HG03196 (cell line): ENCODE results near the gene KYAT1.

Experiments used
- ATAC-seq: cut with Tn5 transposase; IDR thresholded peaks from one replicate; pipeline ENCODE4 v1.9.1; 2021; ENCODE audit not compliant: unreplicated experiment

KYAT1 gene

DNA sequence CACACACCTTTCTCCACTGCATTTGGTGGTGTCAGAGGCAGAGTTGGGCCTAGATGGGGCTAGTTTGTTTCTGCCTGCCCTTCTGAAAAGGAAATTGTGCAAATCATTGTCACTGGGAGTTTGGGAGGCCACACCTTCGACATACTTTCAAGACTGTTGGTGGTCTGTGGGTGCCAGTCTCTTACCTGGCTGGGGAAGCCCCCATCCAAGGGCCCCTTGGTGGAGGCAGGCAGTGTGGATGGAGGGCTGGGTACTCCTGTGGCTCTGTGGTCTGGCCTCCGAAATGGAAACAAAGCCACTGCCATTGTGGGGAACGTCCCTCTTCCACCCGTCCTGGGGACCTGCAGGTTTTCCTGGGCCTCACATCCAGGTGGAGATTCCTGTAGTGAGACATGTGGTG lies 28.1 kb upstream of the KYAT1 start:
- ATAC-seq: no peak

DNA sequence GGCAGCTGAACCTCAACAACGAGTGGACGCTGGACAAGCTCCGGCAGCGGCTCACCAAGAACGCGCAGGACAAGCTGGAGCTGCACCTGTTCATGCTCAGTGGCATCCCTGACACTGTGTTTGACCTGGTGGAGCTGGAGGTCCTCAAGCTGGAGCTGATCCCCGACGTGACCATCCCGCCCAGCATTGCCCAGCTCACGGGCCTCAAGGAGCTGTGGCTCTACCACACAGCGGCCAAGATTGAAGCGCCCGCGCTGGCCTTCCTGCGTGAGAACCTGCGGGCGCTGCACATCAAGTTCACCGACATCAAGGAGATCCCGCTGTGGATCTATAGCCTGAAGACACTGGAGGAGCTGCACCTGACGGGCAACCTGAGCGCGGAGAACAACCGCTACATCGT lies 26.6 kb upstream of the KYAT1 start:
- ATAC-seq: no peak

DNA sequence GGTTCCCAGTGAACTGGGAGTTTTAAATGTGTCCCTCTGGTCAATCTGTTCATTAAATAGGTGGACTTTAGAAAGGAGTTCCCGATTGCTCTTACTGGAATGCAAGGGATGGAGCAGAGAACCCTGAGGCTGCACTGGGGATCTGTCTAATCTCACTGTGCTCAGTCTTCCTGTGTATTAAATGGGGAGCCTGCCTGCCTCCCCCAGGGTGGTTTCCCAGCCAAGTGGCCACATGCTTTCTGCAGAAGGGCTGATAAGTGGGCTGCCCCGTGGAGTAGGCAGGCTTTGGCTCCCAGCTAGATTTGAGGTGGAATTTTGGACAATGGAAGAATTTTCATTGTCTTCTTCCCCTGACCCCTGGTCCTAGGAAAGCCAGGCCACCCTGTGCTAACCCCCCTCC lies 25.0 kb upstream of the KYAT1 start:
- no peak for ATAC-seq

DNA sequence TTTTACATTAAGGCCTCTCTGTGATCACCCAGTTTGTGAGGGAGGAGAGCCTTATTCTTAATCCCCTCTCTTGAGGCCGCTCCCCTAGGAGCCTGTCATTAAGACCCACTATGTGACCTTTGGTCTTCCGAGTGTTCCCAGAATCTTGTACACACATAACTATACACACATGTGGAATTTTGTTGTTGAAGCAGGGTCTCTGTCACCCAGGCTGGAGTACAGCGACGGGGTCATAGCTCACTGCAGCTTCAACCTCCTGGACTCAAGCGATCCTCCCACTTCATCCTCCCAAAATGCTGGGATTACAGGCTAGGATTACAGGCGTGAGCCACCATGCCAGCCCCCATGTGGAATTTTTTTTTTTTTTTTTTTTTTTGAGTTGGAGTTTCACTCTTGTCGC lies 24.2 kb upstream of the KYAT1 start:
- no peak for ATAC-seq

DNA sequence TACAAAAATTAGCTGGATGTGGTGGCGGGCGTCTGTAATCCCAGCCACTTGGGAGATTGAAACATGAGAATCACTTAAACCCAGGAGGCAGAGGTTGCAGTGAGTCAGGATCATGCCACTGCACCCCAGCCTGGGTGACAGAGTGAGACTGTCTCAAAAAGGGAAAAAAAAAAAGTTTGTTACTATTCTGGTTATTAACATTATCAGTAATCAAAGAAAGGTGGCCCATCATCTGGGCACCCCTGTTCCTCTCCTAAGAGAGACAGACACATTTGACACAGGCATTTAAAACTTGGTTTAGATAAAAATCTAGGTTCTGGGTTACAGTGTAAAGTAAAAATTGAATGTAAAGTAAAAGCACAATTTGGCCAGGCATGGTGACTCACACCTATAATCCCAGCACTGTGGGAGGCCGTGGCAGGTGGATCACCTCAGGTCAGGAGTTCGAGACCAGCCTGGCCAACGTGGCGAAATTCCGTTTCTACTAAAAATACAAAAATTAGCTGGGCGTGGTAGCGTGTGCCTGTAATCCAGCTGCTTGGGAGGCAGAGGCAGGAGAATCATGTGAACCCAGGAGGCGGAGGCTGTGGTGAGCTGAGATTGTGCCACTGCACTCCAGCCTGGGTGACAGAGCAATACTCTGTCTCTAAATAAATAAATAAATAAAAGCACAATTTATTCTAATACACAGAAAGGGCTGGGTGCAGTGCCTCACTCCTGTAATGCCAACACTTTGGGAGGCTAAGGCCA lies 22.3 kb upstream of the KYAT1 start:
- ATAC-seq: no peak

DNA sequence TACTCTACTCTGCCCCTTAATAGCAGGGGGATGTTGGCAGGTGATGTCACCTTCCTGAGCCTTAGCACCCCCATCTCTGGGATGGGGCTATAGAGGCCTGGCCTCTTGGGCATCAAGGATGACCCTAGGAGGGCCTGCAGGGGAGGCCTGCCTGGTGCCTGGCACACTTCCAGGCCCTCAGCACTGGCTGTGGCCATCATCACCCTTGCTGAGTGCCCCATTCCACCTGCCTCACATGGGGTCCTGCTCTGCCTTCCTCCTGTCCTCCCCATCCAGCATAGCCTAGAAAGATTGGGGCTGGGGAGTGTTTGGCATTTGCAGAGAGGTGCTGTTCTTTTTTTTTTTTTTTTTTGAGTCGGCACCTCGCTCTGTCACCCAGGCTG lies 21.3 kb upstream of the KYAT1 start:
- ATAC-seq: no peak

DNA sequence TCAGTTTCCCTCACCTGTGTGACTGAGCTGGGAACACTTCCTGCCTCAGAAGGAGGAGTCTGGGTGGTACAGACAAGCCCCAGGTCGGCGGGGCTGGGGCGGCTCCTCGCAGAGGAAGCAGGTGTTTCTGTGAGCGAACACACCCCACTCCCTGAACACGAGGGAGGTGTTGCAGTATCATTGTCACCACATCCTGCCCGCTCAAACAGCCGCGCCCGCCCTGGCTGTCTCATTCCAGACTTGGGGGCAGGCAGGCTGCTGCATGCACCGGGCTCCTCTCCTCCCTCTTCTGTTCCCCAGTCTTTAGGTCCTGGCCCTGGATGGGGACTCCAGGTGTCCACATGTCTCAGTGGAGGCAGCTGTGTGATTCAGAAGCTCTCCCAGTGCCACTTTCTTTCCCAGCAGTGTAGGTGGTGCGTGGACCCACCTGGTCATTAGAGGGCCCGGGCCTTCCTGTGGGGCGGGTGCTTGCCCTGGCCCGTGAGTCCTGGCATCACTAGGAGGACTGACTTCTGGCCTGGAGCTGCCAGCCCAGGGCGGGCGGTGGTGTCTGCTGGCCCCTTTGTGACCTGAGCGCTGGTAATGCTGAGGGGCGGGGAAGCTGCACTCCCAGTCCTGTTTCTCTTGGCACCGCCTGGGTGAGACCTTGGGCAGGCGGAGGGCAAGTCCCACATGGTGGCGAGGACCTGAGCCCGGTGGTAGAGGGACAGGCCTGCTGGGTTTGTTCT lies 20.8 kb upstream of the KYAT1 start:
- ATAC-seq: peak; percentile 77

DNA sequence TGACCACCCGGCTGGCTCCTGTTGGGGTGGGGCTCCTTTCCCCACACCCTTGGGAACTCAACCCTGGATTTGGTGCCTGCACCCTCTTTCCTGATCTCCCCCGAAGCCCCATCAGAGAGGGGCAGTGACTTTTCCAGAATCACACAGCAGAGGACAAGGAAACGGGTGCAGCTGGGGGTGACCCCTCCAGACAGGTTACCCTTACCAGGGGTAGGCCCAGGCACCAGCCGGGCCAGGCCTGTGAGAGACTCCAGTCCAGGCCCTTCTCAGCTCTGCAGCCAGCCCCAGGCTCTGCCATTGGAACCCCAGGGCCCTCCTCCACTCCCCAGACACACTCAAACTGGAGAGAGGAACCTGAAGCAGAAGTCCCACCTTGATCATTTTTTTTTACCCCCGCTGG lies 20.1 kb upstream of the KYAT1 start:
- peak; percentile 10 for ATAC-seq

DNA sequence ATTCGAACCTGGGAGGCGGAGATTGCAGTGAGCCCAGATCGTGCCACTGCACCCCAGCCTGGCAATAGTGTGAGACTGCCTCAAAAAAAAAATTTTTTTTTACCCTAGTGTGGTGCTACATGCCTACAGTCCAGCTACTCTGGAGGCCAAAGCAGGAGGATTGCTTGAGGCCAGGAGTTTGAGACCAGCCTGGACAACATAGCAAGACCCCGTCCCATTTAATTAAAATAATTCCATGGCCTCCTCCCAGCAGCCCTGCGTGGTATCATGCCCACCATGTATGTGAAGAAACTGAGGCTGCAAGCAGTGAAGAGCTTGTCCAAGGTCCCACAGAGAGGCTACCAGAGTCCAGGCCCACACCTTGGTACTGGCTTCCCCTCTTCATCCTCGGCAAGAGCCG lies 19.6 kb upstream of the KYAT1 start:
- ATAC-seq: no peak

DNA sequence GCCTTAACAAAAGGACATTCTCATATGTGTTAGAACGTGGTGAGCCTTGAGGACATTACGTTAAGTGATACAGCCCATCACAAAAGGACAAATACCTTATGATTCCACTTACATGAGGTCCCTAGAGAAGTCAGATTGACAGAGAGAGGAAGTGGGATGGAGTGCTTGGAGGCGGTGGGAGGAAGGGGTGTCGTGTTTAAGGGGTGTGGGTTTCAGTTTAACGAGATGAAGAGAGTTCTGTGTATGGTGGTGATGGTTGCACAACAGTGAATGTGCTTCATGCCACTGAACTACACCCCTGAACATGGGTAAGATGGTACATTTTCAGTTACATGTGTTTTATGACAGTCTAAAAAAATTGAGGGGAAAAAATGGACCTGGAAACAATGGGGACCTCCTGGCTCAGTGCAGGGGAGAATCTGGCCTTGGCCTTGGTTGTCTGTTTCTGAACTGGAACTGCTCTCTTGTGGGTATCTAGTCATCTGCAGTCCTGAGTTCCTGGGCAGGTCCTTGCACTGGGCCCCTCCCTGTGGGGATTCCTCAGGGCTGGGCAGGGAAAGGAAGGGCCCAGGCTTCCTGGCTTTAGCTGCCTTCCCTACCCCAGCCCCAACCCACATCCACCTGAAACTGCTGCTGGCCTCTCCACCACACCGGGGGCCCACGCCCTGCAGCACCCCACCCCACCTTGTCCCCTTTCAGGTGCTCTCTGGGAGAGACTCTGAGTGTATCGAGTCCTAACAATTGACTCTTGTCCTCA lies 18.0 kb upstream of the KYAT1 start:
- ATAC-seq: no peak

DNA sequence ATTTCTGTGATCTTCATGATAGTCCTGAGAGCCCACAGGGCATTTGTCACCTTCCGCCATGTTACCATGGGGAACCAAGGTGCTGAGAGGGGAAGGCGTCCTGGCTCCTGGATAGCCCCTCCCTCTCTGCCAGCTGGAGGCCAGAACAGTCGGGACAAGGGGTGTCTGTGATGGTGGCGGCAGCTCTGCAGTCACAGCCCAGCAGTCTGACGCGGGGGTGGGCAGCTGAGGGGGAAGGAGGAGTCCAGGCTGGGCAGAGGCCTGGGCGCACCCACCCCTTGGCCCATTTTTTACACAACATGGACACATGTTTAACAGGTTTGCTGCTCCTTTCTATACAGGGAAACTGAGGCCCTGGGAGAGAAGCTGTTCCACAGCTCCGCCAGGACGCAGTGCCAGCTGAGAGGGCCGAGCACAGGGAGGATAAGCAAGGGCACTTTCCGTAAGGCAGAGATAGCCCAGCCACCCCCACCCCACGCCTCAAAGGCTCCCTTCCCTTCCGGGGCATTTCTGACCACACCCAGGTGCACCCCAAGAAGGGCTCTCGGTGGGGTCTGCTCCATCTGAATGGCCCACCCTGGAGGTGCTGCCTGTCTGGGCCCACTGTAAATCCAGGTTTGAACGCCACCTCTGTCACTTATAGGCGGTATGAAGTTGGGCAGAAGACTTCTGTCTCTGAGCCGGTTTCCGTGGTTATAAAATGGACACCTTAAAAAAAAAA lies 17.3 kb upstream of the KYAT1 start:
- no peak for ATAC-seq

DNA sequence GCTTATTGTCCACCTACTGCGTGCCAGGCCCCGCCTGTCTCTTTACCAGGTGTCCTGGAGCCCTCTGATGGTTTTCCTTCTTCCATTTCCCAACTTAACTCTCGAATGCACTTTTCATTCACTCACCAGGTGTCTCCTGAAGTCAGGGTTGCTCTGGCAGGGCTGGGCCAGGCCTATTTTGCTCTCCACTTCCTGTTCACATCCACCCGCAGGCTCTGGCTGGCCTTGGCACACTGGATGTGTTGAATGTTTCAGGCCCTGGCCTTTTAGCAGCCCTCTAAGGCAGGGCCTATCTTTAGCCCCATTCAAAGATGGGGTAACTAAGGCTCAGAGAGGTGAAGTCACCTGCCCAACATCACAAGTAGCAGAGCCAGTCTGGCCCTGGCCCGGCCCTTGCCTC lies 16.6 kb upstream of the KYAT1 start:
- no peak for ATAC-seq

DNA sequence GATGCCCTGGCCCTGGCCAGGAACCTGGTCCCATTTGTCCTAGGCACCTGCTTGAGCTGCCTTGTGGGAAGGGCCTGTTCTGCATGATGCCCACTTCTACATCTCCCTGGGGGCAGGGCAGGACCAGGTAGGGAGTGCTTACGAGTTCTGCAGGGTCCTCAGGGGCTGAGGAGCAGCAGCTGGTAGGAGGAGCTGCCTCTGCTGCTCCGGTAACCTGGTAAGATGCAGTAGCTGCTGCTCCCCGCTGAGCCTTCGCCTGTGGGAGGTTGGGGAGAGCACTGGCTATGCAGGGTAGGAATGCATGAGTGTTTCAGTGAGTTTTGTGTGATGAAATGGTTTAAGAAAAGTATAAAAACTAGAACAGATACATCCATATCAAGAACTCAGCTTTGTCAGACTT lies 13.8 kb upstream of the KYAT1 start:
- no peak for ATAC-seq

DNA sequence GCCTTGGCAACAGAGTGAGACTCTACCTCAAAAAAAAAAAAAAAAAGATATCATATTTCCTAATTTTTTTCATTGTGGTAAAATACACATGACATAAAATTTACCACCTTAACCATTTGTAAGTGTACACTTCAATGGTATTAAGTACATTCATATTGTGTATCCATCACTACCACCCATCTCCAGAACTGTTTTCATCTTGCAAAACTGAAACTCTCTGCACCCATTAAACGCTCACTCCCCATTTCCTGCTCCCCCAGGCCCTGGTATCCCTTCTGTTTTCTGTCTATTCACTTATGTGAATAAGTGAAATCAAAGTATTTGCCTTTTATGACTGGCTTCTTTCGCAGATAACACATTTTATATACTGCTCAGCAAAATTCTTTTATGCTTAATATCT lies 13.0 kb upstream of the KYAT1 start:
- ATAC-seq: no peak

DNA sequence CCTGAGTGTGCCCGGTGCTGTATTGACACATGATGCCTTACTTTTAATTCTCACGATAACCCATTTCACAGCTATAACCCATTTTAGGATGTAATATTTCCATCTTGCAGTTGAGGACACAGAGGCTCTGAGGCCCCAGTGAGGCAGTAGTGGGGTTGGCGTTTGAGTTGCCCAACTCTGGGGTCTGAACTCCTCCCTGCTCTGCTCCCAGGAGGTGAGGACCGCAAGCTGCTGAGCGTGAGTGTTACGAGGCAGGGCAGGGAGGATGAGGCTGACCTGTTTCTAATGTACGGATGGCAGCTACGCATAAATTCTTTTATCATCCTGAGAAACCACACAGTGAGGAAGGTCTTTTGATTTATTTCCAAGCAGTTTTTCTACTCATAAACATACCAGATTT lies 11.6 kb upstream of the KYAT1 start:
- no peak for ATAC-seq

DNA sequence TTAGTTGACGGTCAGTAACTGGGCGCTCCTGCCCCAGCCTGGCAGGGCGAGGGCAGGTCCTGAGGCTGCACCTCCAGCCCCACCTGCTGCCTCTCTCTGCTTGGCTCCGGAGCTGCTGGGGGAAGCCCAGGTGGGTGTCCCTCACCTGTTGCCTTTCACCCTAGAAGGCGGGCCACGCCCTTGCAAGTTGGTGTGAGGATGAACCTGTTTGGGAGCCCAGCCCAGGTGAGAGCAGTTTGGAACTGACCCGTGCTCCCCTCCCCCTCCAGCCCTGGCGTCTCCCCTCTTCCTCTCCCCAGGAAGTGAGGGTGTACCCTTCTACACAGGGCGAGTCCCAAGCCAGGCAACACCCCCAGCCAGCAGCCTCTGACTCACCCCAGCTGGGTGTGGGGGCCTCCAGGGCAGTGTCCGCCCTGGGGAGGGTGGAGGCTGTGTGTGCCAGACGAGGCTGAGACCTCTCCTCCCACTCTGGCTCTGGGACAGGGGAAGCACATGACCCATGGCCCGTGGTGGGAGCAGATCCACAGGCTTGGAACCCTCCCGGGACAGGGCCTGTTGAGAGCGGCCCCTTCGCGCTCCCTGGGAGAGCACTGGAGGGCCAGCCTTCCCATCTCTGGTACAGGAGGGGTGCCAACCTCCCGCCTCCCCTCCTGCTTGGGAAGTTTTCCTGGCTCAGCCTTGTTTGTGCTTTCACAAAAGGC lies 10.6 kb upstream of the KYAT1 start:
- ATAC-seq: no peak

DNA sequence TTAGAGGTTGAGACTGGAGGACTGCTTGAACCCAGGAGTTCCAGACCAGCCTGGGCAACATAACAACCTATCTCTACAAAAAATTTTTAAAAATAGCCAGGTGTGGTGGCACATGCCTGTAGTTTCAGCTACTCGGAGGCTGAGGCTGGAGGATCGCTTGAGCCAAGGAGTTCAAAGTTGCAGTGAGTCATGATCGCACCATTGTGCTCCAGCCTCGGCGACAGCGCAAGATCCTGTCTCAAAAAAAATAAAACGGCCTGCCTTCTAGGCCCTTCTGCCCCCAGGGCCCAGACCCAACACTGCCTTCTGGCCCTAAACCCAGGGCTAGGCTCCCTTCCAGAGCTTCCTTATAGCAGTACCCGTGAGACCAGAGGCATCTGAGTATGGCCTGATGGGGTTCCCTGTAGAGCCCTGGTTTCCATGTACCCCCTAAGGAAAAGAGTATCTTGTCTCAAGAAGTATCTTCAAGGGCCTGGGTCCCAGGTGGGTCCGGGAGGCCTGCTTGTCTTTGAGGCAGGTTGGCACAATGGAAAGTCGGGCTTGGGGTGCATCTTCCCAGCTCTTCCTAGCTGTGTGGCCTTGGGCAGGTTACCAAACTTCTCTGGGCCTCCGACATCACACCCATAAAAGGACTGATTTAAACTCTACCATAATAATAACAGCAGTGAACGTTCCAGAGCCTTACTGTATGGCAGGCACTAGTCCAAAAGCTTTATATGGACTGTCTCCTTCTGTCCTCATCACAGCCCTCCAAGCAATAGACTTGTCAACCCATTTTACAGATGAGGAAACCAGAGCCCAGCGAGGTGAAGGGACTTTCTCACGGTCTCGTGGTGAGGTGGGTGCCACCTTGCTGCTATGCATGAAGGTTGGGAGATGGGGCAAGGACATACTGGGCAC lies 9.8 kb upstream of the KYAT1 start:
- no peak for ATAC-seq

DNA sequence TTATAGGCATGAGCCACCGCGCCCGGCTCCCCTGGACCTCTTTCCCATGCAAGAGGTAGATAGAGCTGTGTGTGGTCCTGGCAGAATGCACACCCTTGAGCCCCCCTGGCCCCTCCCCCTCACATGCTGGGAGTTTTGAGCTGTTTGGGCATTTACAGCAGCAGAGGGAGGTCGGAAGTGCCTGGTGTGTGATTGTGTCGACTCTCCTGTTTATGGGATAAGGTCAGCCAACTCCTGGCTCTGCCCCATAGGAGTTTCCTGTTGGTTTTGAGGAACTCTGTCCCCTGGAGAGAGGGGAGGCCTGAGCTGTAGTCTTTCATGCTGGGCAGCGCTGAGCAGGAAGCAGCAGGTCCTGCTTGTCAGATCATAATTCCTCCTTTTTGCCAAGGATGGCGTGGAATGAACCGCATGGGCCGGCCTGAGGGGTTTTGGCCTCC lies 6.2 kb upstream of the KYAT1 start:
- ATAC-seq: no peak

DNA sequence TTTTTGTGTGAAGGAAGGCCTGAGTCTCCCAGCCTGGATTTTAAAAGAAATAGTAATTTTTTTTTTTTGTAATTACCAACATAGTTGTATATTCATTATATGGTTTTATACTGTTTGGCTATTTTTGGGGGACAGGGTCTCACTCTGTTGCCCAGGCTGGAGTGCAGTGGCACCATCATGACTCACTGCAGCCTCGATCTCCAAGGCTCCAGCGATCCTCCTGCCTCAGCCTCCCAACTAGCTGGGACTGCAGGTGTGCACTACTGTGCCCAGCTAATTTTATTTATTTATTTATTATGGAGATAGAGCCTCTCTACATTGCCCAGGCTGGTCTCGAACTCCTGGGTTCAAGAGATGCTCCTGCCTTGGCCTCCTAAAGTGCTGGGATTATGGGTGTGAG lies 5.3 kb upstream of the KYAT1 start:
- no peak for ATAC-seq
